Naive thymus-derived CD4-positive, alpha-beta T cell (primary cell): ENCODE data around the gene CAPN5. TPM values are rescaled to one million over a fixed set of nuclear protein-coding genes. Genes with fewer than 3 reads are reported as not detected.

Experiments used
- ATAC-seq: fragments of 150-1000 bp; cut with Tn5 transposase; 2 replicates; pipeline ENCODE4 v1.10.0; 2021; ENCODE audit warnings: mild to moderate bottlenecking, moderate library complexity
- CTCF ChIA-PET: fragments of 350-600 bp; sonication (Branson Sonifier 250); formaldehyde crosslinking; loops from one replicate; lab custom pipeline; 2021; ENCODE audit warnings: antibody characterized with exemption; lab: Charles Lee
- POLR2A ChIA-PET: fragments of 350-600 bp; sonication (Branson Sonifier 250); formaldehyde crosslinking; loops from one replicate; lab custom pipeline; 2021; ENCODE audit warnings: antibody characterized with exemption, inconsistent platforms; lab: Charles Lee
- DNase-seq, 9 donors: peaks; one replicate each; pipeline versions ENCODE4 v3.0.0 to v3.0.0-alpha.2; 2020 to 2022; ENCODE audit warnings: mixed read lengths in 1 of 9
- H3K27ac ChIP-seq: one replicate; pipeline ENCODE4 v1.7.0; 2013; ENCODE audit warnings: mild to moderate bottlenecking, low read depth, low read length, moderate library complexity
- H3K27me3 ChIP-seq, 2 donors: one replicate each; pipeline ENCODE4 v1.7.0; 2013; ENCODE audit warnings: low read length in 2 of 2, mild to moderate bottlenecking in 2 of 2, moderate library complexity in 2 of 2; ENCODE audit not compliant: control insufficient read depth in 2 of 2, insufficient read depth in 2 of 2
- H3K36me3 ChIP-seq, 3 experiments: 1 replicate in 2 of 3; 2 replicates in 1 of 3; pipeline ENCODE4 v1.7.0; 2013; ENCODE audit warnings: low read length in 3 of 3, mild to moderate bottlenecking in 3 of 3, moderate library complexity in 1 of 3; ENCODE audit not compliant: insufficient read depth in 3 of 3, control insufficient read depth in 2 of 3
- H3K4me1 ChIP-seq, 2 donors: one replicate each; pipeline ENCODE4 v1.7.0; 2013; ENCODE audit warnings: low read length in 2 of 2, mild to moderate bottlenecking in 2 of 2, moderate library complexity in 1 of 2; ENCODE audit not compliant: control insufficient read depth in 2 of 2, insufficient read depth in 2 of 2
- H3K4me3 ChIP-seq: 2 replicates; pipeline ENCODE4 v1.7.0; 2013; ENCODE audit warnings: mild to moderate bottlenecking, low read length
- H3K9me3 ChIP-seq, 3 experiments: 1 replicate in 2 of 3; 2 replicates in 1 of 3; pipeline ENCODE4 v1.7.0; 2013; ENCODE audit warnings: low read length in 3 of 3; ENCODE audit not compliant: control insufficient read depth in 2 of 3
- H3K27ac Mint-ChIP-seq, 9 donors: one replicate each; pipeline ENCODE4 v1.8.0; 2020 to 2022; ENCODE audit warnings: mixed read lengths in 9 of 9, mild to moderate bottlenecking in 8 of 9, moderate library complexity in 5 of 9, inconsistent platforms in 2 of 9
- H3K27me3 Mint-ChIP-seq, 5 donors: one replicate each; pipeline ENCODE4 v1.8.0; 2021 to 2022; ENCODE audit warnings: mixed read lengths in 5 of 5, mild to moderate bottlenecking in 1 of 5
- H3K36me3 Mint-ChIP-seq, 5 donors: one replicate each; pipeline ENCODE4 v1.8.0; 2020 to 2022; ENCODE audit warnings: mixed read lengths in 5 of 5, mild to moderate bottlenecking in 3 of 5, inconsistent platforms in 1 of 5
- H3K4me1 Mint-ChIP-seq, 7 donors: one replicate each; pipeline ENCODE4 v1.8.0; 2020 to 2022; ENCODE audit warnings: mixed read lengths in 7 of 7, mild to moderate bottlenecking in 3 of 7, inconsistent platforms in 1 of 7
- H3K4me3 Mint-ChIP-seq, 10 donors: one replicate each; pipeline ENCODE4 v1.8.0; 2020 to 2022; ENCODE audit warnings: mild to moderate bottlenecking in 10 of 10, mixed read lengths in 10 of 10, moderate library complexity in 6 of 10, inconsistent platforms in 2 of 10
- H3K9me3 Mint-ChIP-seq, 11 donors: one replicate each; pipeline ENCODE4 v1.8.0; 2020 to 2022; ENCODE audit warnings: mixed read lengths in 11 of 11, mild to moderate bottlenecking in 4 of 11, inconsistent platforms in 1 of 11, moderate library complexity in 1 of 11
- intact Hi-C, 2 donors: fragments of 100-400 bp; cut with micrococcal nuclease; formaldehyde crosslinking; loops; one replicate each; pipeline ENCODE4 v1.15.1; 2023
- polyA plus RNA-seq, 2 donors: library from polyadenylated mRNA; unstranded; fragments of 300-500 nt; fragmentation: Illumina TruSeq; gene quantifications; one replicate each; pipeline ENCODE4 v1.2.3, GENCODE V29; 2021
- total RNA-seq, 6 experiments: library from RNA in 5 of 6; stranded (reverse) in 5 of 6; gene quantifications; 1 replicate in 5 of 6; 2 replicates in 1 of 6; pipeline ENCODE4 v1.2.3 and lab custom pipeline; 2021 to 2026

CAPN5 gene
- total and polyA plus RNA-seq, 7 experiments from 2014 or later = 0.94 to 5.8 (median 5.6) TPM

DNA sequence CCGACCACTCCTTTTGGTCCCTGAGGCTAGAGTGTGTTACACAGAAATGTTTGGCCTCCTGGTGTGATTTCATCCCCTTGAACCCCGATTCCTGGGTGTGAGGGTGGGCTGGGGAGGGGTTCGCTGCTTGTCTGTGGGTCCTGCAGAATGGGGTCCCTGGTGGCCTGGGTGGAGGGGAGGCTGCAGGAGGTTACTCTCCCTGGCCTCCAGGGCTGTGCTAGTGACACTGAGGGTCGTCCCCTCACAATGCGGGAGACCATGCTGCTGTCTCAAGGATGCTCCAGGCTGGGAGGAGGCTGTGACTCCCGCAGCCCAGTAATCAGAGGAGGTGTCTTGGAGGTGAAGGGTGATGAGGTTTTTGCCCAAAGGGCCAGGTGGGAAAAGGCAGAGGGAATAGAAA lies 18.9 kb downstream of the CAPN5 start:
- H3K9me3 ChIP-seq = no peaks in the 10 kb centered on the region
- Mint-ChIP-seq H3K4me1 (peaks cover 6 to 27% (median 21%) of the 10 kb centered on the region in 7 donors), H3K27ac (no peak overlapping the region), H3K36me3 (peaks cover 0 to 3% (median 0%) of the 10 kb centered on the region in 5 donors), H3K9me3 (no peaks in the 10 kb centered on the region), H3K27me3 (no peaks in the 10 kb centered on the region), H3K4me3 (no peak overlapping the region)
- no peaks in the 10 kb centered on the region for H3K36me3 ChIP-seq
- DNase-seq (no peak), ATAC-seq (no peak)
- H3K4me1 ChIP-seq = peaks cover 7 to 17% of the 10 kb centered on the region in 2 donors
- H3K27ac ChIP-seq = no peak overlapping the region
- H3K4me3 ChIP-seq = no peak overlapping the region
- H3K27me3 ChIP-seq = no peaks in the 10 kb centered on the region
- POLR2A ChIA-PET = no interaction called here
- intact Hi-C loops = no loop called here
- CTCF ChIA-PET = interaction anchor here (1.2 kb wide), 1 partner anchor 38 kb away, joined by 3 read pairs; no protein-coding TSS in a partner anchor

DNA sequence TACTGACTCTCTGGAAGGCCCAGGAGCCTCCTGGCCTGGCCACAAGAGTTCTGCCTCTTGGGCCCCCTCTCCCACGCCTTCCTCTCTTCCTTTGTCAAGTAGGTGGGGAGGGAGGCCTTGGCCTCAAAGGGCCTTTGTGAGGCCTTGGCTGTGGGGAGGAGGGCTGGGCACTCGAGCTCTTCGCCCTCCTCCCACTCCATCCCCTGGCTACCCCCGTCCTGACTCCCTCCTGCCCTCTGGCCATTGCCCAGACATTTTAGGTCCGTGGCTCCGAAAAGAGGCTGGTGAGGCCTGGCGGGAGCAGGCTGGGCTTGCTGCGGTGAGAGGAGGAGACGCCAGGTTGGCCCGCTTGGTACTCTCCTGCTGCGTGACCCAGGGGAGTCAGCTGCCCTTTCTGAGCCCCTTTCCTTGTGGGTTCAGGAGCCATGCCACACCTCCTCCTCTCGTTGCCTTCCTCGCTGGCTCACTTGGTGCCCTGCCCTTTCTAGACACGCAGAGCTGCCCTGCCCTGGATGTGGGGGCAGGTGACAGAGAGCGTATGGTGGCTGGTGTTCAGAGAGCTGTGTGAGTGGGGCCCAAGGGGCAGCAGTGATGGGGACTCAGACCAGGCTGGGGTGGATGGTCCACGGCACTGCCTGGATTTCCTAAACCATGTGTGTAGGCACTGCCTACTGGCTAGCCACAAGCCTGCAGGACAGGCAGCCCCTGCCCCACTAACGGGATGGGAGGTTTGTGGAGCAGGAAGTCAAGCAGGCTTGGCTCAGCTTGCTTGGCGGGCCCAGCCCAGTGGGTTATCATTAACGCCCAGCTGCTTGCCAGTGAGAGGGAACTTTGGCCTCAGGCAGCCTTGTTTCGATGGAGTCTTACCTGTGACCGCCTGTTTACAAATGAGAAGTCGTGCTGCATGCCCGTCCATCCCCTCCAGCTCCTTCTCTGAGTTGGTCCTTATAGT lies 20.0 kb downstream of the CAPN5 start:
- POLR2A ChIA-PET = no interaction called here
- no peak overlapping the region for H3K4me3 ChIP-seq
- CTCF ChIA-PET = interaction anchor here (1.2 kb wide), 2 partner anchors 23 to 39 kb away, joined by 3 read pairs; no protein-coding TSS in a partner anchor

GRCh38 chr11:77087723-77088225 lies 21.0 kb downstream of the CAPN5 start:
- Mint-ChIP-seq H3K36me3 (peaks cover 0 to 3% (median 0%) of the 10 kb centered on the region in 5 donors), H3K27me3 (no peaks in the 10 kb centered on the region), H3K27ac (no peak overlapping the region), H3K4me3 (no peak overlapping the region), H3K9me3 (no peaks in the 10 kb centered on the region), H3K4me1 (peaks cover 0 to 14% (median 14%) of the 10 kb centered on the region in 7 donors)
- ChIA-PET CTCF (no interaction called here), POLR2A (no interaction called here)
- Histone ChIP-seq H3K4me1 (peaks cover 0 to 8% of the 10 kb centered on the region in 2 donors), H3K36me3 (no peaks in the 10 kb centered on the region), H3K27ac (no peak overlapping the region), H3K27me3 (no peaks in the 10 kb centered on the region), H3K9me3 (no peaks in the 10 kb centered on the region), H3K4me3 (no peak overlapping the region)
- intact Hi-C loops = no loop called here
- no peak for ATAC-seq
- no peak for DNase-seq

More for the DNA sequence above, 20.0 kb downstream of the CAPN5 start:
- Mint-ChIP-seq H3K36me3 (peaks cover 0 to 3% (median 0%) of the 10 kb centered on the region in 5 donors), H3K4me3 (no peak overlapping the region), H3K9me3 (no peaks in the 10 kb centered on the region), H3K4me1 (peaks cover 5 to 24% (median 24%) of the 10 kb centered on the region in 7 donors), H3K27me3 (no peaks in the 10 kb centered on the region), H3K27ac (no peak overlapping the region)
- H3K4me1 ChIP-seq = peaks cover 7 to 16% of the 10 kb centered on the region in 2 donors
- no peaks in the 10 kb centered on the region for H3K9me3 ChIP-seq
- ATAC-seq (no peak), DNase-seq (no peak)
- intact Hi-C loops = no loop called here
- no peak overlapping the region for H3K27ac ChIP-seq
- H3K27me3 ChIP-seq = no peaks in the 10 kb centered on the region
- H3K36me3 ChIP-seq = no peaks in the 10 kb centered on the region

- no peaks in the 10 kb centered on the region for H3K27me3 ChIP-seq
- peaks cover 0 to 3% of the 10 kb centered on the region in 2 donors for H3K4me1 ChIP-seq
- peaks cover 0 to 3% (median 0%) of the 10 kb centered on the region in 5 donors for H3K36me3 Mint-ChIP-seq
- no peaks in the 10 kb centered on the region for H3K9me3 ChIP-seq
- H3K27ac Mint-ChIP-seq = no peak overlapping the region
- no peaks in the 10 kb centered on the region for H3K36me3 ChIP-seq
- no peak for DNase-seq
- POLR2A ChIA-PET = no interaction called here
- CTCF ChIA-PET = interaction anchor here (0.6 to 1.4 kb wide), 3 partner anchors 40 to 1947 kb away, joined by 3 to 5 read pairs (median 3); no protein-coding TSS in a partner anchor
- no peak overlapping the region for H3K27ac ChIP-seq
- no peaks in the 10 kb centered on the region for H3K9me3 Mint-ChIP-seq
- H3K27me3 Mint-ChIP-seq = no peaks in the 10 kb centered on the region
- peaks cover 0 to 8% (median 8%) of the 10 kb centered on the region in 7 donors for H3K4me1 Mint-ChIP-seq
- intact Hi-C loops = no loop called here
- ATAC-seq = no peak
- no peak overlapping the region for H3K4me3 ChIP-seq
- no peak overlapping the region for H3K4me3 Mint-ChIP-seq
These were observed 21.6 kb downstream of the CAPN5 start for GRCh38 chr11:77088236-77089003.

DNA sequence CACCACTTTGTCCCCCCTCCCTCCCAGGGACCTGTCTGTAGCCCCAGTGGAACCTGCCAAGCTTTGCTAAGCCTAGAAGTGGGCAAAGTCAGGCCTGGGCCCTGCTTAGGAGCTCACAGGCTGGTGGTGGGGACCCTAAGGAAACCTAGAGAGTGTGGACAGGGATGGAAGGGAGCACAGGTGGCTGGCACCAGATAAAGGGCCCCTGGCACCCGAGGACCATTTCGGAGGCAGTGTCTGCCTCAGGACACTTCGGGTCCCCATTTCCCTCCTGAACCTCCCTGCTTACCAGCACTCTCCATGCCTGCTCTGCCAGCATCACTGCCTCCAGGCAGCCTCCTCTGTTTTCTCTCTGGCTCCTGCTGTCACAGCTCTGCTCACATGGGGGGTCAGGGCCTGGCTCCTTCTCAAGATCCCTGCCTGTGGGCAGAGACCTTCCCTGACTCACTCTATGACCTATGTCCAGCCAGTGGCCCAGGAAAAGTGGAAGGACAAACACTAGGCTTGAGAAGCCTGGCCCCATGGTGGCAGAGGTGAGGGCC lies 22.3 kb downstream of the CAPN5 start:
- Mint-ChIP-seq H3K4me1 (peaks cover 0 to 7% (median 4%) of the 10 kb centered on the region in 7 donors), H3K36me3 (peaks cover 0 to 3% (median 0%) of the 10 kb centered on the region in 5 donors), H3K9me3 (no peaks in the 10 kb centered on the region), H3K27me3 (no peaks in the 10 kb centered on the region), H3K4me3 (no peak overlapping the region), H3K27ac (peak overlapping the region in 1 of 9 donors; percentile 51)
- no peaks in the 10 kb centered on the region for H3K4me1 ChIP-seq
- no peaks in the 10 kb centered on the region for H3K27me3 ChIP-seq
- ChIA-PET CTCF (interaction anchor here (0.6 to 1.4 kb wide), 4 partner anchors 41 to 1947 kb away, joined by 3 to 5 read pairs (median 3); no protein-coding TSS in a partner anchor), POLR2A (interaction anchor here (1.0 kb wide), 1 partner anchor 41 kb away, joined by 3 read pairs; no protein-coding TSS in a partner anchor)
- DNase-seq = no peak
- no peak overlapping the region for H3K27ac ChIP-seq
- no peaks in the 10 kb centered on the region for H3K9me3 ChIP-seq
- intact Hi-C loops = no loop called here
- H3K36me3 ChIP-seq = no peaks in the 10 kb centered on the region
- ATAC-seq = no peak
- H3K4me3 ChIP-seq = no peak overlapping the region

DNA sequence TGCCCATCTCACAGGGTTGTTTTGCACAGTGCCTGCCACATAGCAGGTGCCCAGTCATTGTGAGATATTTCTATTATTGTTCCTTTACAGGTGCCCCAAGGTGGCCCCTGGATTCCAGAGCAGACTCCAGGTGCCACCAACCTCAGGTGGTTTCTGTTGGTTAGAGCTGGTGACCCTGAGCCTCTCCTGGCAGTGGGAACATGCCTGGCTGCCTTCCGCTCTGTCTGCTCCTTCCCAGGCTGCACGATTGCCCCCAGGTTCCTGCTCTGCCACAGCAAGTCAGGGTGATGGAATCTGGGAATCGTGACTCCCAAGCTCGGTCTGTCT lies 23.2 kb downstream of the CAPN5 start:
- ChIA-PET POLR2A (interaction anchor here (1.0 to 1.7 kb wide), 3 partner anchors 7 to 42 kb away, joined by 3 to 8 read pairs (median 8); no protein-coding TSS in a partner anchor), CTCF (interaction anchor here (0.6 to 3.7 kb wide), 7 partner anchors 9 to 171 kb away, joined by 3 to 58 read pairs (median 29); no protein-coding TSS in a partner anchor)
- H3K9me3 ChIP-seq = no peaks in the 10 kb centered on the region
- no peak overlapping the region for H3K27ac ChIP-seq
- peak overlapping the region in 1 of 9 donors; percentile 20 for H3K27ac Mint-ChIP-seq
- no peak for ATAC-seq
- no peaks in the 10 kb centered on the region for H3K27me3 Mint-ChIP-seq
- peaks cover 0 to 7% (median 4%) of the 10 kb centered on the region in 7 donors for H3K4me1 Mint-ChIP-seq
- H3K27me3 ChIP-seq = no peaks in the 10 kb centered on the region
- no peaks in the 10 kb centered on the region for H3K36me3 ChIP-seq
- H3K4me1 ChIP-seq = no peaks in the 10 kb centered on the region
- DNase-seq = no peak
- no peaks in the 10 kb centered on the region for H3K9me3 Mint-ChIP-seq
- H3K36me3 Mint-ChIP-seq = peaks cover 0 to 3% (median 0%) of the 10 kb centered on the region in 5 donors
- H3K4me3 ChIP-seq = no peak overlapping the region
- H3K4me3 Mint-ChIP-seq = no peak overlapping the region
- intact Hi-C loops = loop anchor here in 1 of 2 donors (2.0 kb wide), 3 partner anchors 23 to 357 kb away; partner anchors contain the start of gene CAPN5
